GM10266 (cell line): ENCODE measurements around the gene PRPF6.

ENCODE experiments used
- DNase-seq: peaks from one replicate; pipeline ENCODE4 v3.0.0; 2012; ENCODE audit errors: extremely low spot score
- TF ChIP-seq, protein P1 (sequence below): IDR thresholded peaks from 2 replicates; pipeline ENCODE4 v1.5.1; 2012; ENCODE audit warnings: mild to moderate bottlenecking, low read depth; ENCODE audit not compliant: control insufficient read depth, insufficient read depth; ENCODE audit errors: missing control alignments

PRPF6 gene

DNA sequence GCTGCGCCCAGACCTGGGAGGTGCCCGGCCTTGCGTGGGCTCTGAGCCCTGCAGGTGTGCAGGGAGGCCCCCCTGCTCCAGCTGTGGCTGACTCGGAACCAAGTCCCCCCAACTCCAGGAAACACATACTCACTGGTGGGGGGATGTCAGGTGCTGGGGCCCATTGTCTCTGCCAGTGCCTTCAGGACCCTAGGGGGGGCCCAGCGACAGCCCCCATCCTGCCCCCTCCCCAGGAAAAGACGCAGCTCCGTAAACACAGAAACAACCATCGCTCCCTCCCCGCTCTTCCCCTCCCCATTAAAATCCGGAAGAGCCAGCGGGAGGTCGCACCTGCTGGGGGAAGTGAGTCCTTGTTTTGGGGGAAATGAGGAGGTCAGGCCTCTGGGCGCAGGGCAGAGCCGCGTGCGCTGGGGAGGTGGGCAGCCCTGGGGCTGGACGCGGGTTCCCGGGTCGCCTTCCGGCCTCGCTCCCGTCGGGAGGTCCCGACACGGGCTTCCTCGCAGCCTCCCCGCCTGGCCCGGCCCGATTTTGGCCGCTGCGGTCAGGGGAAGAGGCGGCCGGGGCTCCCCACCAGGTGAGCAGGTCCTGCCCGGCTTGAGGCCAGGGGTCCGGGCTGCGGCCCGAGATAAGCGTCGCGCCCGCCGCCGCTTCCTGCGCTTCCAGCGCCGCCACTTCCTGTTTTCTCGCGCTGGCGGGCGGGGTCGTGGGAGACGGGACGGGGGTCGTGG is 61.3 kb downstream of the PRPF6 start:
- TF ChIP-seq, protein P1, sequence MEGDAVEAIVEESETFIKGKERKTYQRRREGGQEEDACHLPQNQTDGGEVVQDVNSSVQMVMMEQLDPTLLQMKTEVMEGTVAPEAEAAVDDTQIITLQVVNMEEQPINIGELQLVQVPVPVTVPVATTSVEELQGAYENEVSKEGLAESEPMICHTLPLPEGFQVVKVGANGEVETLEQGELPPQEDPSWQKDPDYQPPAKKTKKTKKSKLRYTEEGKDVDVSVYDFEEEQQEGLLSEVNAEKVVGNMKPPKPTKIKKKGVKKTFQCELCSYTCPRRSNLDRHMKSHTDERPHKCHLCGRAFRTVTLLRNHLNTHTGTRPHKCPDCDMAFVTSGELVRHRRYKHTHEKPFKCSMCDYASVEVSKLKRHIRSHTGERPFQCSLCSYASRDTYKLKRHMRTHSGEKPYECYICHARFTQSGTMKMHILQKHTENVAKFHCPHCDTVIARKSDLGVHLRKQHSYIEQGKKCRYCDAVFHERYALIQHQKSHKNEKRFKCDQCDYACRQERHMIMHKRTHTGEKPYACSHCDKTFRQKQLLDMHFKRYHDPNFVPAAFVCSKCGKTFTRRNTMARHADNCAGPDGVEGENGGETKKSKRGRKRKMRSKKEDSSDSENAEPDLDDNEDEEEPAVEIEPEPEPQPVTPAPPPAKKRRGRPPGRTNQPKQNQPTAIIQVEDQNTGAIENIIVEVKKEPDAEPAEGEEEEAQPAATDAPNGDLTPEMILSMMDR = no peak
- no peak for DNase-seq

DNA sequence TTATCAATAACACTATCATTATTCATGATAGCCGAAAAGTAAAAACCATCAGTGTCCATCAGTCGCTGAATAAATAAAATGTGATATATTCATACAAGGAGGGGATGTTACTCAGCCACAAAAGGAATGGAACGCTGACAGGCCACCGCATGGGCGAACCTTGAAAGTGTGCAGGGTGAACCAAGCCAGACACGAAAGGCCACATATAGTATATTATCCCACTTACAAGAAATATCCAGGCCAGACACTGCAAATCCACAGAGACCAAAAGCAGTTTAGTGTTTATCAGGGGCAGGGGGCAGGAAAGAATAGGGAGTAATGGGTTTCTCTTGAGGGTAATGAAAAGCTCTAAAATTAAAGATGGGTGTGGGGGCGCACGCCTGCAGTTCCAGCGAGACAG is 62.8 kb downstream of the PRPF6 start:
- no peak for DNase-seq
- TF ChIP-seq, protein P1 = no peak

DNA sequence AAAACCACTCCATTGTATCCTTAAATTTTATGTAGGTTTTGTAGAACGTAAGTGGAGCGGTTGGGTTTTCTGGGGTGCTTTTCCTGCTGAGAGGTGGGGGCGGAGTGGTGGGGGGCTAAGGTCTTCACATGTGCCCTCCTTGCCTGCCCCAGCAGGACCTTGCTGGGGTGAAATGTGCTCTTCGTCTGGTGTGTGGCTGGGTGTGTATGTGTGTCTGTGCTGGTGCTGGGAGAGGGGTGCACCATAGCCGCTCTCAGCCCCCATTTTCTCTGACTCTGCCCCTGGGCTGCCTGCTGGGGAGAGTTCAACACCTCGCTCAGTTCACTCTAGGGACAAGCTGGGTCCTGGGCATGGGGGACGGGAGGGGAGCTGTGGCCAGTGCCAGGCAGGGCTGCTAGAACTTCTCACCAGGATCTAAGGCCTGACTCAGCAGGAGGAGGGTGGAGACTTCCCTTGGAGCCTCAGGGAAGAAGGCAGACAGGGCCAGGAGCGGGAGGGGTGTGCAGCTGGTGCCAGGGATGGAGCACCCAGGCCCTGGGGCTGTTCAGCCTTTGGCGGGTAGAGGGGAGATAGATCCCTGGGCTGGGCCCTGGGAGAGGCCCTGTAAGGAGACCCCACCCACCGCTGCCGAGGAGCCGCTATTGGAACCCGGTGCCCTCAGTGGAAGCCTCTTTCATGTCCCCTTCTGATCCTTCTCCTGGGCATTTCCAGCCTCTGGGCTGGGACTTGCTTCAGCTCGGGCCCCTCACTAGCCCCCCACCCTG is 63.7 kb downstream of the PRPF6 start:
- TF ChIP-seq, protein P1 = no peak
- DNase-seq = no peak

DNA sequence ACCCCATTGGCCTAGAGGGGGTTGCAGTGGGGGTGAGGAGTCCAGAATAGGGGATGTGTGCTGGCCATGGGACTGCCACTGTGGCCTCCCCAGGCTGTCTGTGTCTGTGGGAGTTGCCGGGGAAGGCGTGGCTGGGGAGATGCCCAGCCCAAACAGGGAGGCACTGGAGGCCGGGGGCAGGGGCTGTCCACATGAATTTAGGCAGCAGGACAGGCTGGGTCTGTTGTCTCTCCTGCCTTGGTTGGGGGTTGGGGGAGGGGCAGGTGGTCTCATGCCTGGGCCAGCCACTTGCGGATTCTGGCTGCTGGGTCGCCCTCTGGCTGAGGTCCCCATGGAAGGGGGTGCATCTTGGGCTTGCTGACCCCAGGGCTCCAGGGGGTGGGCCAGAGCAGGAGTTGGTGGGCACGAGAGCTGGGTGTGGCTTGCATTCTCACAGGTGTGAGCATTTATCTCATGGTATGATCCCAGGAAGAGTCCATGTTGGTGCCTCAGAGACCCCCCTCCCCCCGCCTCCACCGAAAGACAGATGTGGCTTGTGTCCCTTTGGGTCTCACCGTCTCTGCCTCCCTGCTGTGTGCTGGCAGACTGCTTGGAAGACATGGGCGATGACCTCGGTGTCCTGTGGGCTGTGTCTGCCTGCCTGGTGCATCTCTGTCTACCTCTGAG is 64.5 kb downstream of the PRPF6 start:
- TF ChIP-seq, protein P1 = no peak
- no peak for DNase-seq

DNA sequence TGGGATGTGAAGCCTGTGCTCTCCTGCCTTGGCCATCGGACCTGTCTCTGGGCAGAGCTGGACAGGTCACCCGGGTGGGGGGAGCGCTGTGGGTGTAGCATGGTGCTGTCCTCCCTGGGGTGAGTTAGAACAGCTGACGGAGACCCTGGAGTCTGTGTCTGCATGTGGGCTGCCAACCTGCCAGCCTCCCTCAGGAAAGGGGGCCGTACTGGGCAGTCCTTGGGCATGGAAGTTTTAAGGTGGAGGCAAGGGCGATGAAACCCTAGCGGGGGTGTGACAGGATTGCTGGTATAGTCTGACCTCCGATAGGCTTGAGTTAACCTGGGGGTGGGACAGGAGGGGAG is 66.1 kb downstream of the PRPF6 start:
- TF ChIP-seq, protein P1 = no peak
- no peak for DNase-seq

DNA sequence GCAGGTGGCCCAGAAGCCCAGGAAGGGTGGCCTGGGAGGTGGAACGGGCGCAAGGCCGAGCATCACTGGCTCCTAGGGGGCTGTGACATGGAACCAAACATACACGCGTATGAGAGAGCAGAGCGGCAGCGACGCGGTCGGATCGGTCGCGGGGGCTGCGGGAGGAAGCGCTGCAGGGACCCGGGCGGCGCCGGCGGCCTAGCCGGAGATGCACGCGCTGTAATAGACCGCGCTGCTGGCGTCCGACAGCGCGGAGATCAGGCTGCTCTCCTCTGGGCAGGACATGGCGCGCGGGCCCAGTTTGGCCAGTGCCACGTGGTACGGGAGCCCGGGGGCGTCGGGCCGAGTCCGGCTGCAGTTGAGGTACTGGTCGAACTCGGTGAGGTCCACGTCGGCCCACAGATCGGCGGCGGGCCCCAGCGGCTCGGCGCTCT is 67.1 kb downstream of the PRPF6 start:
- TF ChIP-seq, protein P1 = no peak
- DNase-seq = no peak
